Adipose tissue (tissue), 3 donors: ENCODE results near the gene NFATC4. TPM values are rescaled to one million over a fixed set of nuclear protein-coding genes. Genes with fewer than 3 reads are reported as not detected.

ENCODE experiments used
- H3K27ac ChIP-seq: one replicate; pipeline ENCODE4 v1.5.1; 2013; ENCODE audit warnings: low read depth, low read length
- WGBS, 3 donors: extraction: QIAGEN DNeasy Blood & Tissue Kit; methylation state at CpG; one replicate each; pipeline ENCODE4 v1.1.7; 2013; 5-methylcytosine and 5-hydroxymethylcytosine counted together
- polyA plus RNA-seq, 3 donors: library from polyadenylated mRNA; stranded (reverse); fragments of 200-250 nt; gene quantifications; one replicate each; pipeline ENCODE4 v1.2.3, GENCODE V29; 2013
- donor health status: healthy with polysubstance abuse.
- donor health status: Bipolar disorder and iron deficiency.
- donor health status: healthy.

NFATC4 gene
- polyA plus RNA-seq, 3 donors: 12.2 to 166 (median 39.6) TPM

DNA sequence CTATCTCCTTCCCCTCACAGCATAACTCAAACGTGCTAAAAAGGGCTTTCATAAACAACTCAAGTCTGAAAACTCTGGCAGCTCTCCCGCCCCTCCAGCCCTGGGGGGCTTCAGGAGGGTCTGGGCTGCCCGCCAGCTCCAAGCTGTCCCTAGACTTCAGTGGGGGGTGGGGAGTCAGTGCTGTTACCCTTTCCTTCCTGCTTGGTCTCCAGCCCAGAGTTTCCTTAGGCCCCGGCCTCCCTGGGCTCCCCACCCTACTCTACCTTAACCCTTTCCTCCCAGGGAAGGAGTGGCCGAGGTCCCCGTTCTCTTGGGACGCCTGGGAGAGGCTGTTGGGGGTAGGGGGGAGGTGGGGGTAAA lies 30.3 kb downstream of the NFATC4 start:
- WGBS, 3 donors: 12 to 45% (median 15%) methylated on average over 7 of the region's 7 CpGs
- no peak overlapping the region for H3K27ac ChIP-seq

DNA sequence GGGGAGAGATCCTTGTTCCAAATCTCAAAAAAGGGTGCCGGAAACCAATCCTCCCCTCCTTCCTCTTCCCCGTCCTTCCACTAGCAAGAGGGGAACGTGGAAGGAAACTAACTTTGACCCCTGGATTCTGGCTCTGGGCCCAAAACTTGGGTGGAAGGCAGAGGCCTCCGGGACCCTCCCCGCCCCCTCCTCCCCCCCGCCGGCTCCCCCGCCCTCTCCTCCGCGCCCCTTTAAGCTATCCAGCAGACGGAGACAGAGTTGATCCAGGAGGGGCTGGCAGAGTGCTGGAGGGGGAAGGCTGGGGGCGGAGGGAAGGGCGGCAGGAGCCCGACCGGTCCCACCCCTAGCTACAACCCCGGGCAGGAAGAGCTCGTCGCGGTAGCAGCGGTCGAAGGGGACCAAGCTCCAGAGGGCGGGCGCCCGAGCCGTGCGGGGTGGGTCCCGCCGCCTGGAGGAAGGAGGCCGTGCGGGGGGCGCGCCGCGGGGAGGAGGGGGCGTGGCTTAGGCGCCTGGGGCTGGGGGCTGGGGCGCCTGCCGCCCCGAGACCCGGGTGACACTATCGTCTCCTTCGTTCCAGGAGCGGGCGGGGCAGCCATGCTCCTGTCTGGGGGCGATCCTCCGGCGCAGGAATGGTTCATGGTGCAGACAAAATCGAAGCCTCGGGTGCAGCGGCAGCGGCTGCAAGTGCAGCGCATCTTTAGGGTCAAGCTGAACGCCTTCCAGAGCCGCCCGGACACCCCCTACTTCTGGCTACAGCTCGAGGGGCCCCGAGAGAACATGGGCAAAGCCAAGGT lies 30.9 kb downstream of the NFATC4 start, which contains the start of gene NYNRIN:
Gene NYNRIN (plus strand): TSS at position 351 of the 794 bp plus-strand sequence. CDS start 244 bp downstream, at position 595.
- WGBS, 3 donors: 1 to 5% (median 3%) methylated on average over 28 to 54 of the region's 57 CpGs

DNA sequence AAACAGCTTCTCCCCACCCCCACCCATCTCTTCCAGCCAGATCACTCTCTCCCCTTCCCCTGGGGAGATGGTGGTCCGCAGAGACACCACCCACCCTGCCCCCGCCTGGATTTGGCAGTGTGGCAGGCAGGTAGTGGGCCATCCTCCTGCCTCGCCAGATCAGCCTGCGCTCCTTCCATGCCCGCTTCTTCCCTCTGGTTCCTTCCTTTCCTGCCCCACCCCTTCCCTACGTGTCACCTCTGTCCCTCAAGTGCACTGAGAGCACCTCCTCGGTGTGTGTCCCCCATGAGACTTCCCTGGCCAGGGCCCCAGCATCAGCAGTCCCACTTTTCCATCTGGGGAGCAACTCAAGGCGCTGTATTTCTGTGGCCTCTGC lies 31.5 kb downstream of the NFATC4 start:
- peak overlapping the region; percentile 24 for H3K27ac ChIP-seq

More for the DNA sequence above, 30.9 kb downstream of the NFATC4 start, which contains the start of gene NYNRIN:
- H3K27ac ChIP-seq: peak within 1 kb of the TSS; percentile 24

DNA sequence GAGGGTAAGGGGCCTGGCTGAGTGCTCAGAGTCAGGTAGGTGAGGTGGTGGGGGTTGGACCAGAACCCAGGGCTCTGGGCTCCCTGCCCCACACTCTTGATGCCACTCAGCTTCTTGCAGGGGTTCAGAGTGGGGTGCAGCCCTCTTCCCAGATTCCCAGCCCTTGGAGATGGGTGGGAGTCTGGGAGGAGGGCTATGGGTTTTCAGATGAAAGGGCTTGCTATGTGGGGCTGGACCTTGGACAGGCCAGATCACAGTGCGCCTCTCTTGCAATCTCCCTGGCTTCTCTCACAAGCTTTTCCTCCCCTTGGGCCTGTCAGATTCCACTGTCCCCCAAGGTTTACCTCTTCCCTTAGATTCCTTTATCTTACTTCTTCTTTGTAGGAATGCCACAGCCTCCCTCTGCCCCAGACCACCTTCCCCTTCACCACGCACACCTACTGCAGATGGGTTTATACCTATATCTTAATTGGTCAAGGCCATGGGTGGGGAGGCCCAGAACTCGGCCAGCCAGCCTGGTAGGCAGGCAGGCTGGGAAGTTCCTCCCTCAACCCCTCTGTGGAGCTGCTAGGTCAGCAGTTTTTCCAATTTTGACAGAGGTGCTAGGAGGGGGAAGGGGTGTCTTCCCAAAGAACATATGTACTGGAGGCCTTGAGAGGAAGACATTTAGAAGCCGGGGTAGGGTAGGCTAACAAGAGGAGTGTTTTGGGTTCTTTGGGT lies 32.2 kb downstream of the NFATC4 start:
- WGBS, 3 donors: 51 to 55% (median 53%) methylated on average over 4 of the region's 4 CpGs
- no peak overlapping the region for H3K27ac ChIP-seq

More for the DNA sequence above, 31.5 kb downstream of the NFATC4 start:
- WGBS, 3 donors: 8 to 47% (median 9%) methylated on average over 8 of the region's 8 CpGs

DNA sequence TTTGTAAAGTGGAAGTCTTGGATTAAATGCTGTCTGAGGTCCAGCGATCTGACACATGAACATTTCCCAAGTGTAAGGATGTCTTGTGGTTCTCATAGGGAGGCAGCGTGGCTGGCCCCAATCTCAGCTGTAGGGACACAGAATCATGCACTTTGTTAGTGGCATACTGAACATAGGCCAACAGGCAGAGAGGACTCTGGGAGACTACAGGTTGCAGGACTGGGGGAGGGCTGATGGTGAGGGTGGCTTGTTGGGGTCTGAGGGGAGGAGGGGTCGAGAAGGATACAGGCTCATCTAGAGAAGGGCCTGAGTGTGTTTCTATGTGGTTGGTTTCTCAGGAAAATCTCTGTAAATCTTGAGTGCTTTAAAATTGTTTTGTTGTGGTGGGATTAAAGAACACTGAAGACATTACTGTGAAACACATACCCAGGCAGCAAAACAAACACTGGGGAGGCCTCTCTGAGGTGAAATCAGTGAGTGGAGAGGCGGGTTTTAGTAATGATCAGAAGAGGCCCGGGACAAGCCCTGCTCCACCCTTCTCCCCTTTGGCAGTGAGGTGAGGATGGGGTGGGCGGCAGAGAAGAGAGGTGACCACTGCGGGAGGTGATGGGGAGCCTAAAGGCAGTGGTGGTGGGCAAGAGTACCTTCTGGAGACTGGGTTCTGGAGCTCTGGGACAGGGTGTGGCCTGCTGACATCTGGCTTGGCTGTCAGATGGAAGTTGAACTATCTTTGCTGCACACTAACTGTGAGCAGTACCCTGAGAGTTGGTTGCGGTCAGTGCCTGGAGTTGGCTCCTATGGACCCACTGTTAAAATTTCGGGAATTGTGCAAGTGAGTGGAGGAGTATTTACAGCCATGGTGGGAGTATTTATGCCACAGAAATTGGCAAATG lies 34.1 kb downstream of the NFATC4 start:
- WGBS, 3 donors: 55 to 71% (median 58%) methylated on average over 9 of the region's 9 CpGs

DNA sequence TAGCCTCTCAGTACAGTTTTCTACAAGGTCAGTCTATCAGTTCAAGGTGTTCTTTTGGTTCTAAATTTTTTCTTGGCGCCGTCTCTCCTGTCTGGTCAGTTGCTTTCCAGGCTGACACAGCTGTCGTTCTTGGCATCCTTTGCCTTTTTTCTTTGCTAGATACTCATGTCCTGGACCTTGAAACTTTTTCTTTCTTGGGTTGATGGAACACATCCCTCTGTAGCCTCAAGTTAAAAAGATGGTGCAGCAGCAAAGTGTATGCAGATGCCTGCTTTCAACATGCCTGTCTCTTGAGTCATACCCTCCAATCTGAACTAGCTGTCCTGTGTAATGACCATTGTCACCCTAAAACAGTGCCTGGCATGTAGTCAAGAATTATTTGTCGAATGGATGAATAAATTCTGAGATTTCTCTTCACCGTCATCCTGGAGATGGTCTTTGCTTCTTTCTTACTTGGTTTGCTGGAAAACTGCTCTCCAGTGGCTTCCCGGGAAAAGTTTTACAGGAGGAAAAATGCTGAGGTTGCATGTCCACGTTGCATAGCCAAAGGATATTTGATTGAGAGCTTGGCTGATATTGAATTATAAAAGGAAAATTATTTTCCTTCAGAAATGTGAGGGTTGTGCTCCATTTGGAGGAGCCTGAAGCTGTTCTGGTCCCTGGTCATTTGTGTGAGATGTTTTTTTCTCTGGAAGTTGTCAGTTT lies 35.5 kb downstream of the NFATC4 start:
- 48 to 51% (median 50%) methylated on average over 7 of the region's 7 CpGs for WGBS, 3 donors
- no peak overlapping the region for H3K27ac ChIP-seq

More for the DNA sequence above, 34.1 kb downstream of the NFATC4 start:
- H3K27ac ChIP-seq: no peak overlapping the region

DNA sequence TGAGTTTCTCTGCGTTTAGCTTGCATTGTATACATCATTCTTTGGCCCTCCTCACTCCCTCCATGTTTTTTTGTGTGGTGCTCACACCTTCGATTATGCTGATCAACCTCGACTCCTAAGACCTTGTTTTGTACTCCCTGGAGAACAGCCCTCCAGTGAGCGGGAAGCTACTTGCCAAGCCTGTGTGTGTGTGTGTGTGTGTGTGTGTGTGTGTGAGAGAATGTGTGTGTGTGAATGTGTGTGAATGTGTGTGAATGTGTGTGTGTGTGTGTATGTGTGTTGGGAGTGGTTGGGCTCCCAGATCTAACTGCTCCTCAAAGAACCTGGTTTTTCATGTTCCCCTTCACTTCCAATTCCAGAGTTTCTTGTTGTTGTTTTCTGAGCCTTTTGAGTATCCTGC lies 36.8 kb downstream of the NFATC4 start:
- H3K27ac ChIP-seq: no peak overlapping the region
- WGBS, 3 donors: 66 to 77% (median 71%) methylated on average over 4 of the region's 4 CpGs

DNA sequence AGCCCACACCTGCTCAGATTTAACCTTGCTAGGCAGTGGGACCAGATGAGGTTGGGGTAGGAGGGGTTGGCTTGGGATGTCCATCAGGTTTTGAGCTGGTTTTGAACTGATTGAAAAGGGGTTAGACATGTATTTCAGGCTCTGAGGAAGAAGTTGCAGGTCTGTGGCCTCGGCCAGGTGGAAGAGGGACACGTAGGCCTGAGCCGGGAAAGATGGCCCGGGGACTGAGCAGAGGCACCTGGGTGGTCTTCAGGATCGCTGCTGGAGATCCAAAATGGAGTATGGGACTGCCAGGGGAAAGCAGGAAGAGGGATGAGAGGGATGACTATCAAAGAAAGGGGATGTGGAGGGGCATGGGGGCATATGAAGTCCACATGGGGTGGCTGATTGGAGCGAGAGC lies 38.4 kb downstream of the NFATC4 start:
- WGBS, 3 donors: 90 to 96% (median 96%) methylated on average over 6 of the region's 6 CpGs
- no peak overlapping the region for H3K27ac ChIP-seq

DNA sequence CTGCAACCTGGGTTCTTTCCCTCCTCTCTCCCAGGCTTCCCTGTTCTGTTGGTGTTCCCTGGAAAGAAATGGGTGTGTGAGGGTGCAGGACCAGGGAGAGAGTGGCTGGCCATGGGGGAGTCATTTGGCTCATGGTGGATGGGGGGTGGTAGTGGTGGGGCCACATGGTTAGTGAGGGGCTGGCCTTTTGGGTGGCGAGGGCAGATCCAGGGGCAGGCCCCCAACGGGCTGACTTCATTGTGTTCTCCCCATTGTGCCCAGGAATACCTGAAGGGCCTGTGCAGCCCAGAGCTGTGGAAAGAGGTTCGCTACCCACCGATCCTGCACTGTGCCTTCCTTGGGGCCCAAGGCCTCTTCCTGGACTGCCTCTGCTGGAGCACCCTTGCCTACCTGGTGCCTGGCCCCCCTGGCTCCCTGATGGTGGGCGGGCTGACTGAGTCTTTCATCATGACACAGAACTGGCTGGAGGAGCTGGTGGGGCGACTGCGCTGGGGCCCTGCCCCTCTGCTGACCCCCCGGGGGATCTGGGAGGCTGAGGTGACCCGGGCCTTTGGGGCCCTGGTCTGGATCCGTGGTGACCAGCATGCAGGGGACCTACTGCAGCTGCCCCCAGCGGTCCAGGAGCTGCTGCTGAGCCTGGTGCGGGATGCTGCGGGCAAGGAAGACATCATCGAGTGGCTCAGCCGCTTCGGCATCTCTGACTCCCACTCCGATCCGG lies 39.8 kb downstream of the NFATC4 start:
- 90 to 96% (median 94%) methylated on average over 18 of the region's 18 CpGs for WGBS, 3 donors
- H3K27ac ChIP-seq: no peak overlapping the region

DNA sequence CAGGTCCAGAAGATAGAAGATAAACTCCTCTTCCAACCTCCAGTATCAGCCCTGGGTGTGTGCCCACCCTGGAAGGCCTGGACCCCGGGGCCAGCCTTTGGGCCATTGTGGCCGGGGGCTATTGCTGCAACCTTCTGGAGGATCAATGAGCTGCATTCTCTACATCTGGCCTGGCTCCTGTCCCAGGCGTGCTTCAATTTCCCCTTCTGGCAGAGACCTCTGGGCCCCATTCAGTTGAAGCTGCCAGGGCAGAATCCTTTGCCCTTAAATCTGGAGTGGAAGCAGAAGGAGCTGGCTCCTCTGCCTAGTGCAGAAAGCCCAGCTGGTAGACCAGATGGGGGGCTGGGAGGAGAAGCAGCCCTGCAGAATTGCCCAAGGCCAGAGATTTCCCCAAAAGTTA lies 40.8 kb downstream of the NFATC4 start:
- WGBS, 3 donors: 31 to 75% (median 48%) methylated on average over 3 of the region's 3 CpGs
- H3K27ac ChIP-seq: no peak overlapping the region

DNA sequence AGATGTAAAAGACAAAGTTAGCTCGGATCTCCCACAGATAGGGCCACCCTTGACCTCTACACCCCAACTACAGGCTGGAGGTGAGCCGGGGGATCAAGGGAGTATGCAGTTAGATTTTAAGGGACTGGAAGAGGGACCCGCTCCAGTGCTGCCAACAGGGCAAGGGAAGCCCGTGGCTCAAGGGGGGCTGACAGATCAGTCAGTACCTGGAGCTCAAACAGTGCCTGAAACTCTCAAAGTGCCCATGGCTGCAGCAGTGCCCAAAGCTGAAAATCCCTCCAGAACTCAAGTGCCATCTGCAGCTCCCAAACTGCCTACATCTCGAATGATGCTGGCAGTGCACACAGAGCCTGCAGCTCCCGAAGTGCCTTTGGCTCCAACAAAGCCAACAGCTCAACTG lies 41.2 kb downstream of the NFATC4 start:
- WGBS, 3 donors: 83 to 93% (median 88%) methylated on average over 6 of the region's 6 CpGs

DNA sequence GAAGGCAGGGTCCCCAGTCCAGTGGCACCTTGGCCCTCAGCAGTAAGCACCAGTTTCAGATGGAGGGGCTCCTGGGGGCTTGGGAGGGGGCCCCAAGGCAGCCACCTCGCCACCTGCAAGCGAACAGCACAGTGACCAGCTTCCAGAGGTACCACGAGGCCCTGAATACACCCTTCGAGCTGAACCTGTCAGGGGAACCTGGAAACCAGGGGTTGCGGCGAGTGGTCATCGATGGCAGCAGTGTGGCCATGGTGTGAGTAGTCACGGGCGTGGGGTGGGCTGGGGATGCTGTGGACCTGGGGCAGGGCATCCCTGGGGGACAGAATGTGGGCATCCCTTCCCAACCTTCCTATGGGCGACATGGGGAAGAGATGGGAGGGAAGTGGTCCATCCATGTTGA lies 42.0 kb downstream of the NFATC4 start:
- no peak overlapping the region for H3K27ac ChIP-seq
- 94 to 96% (median 95%) methylated on average over 10 of the region's 10 CpGs for WGBS, 3 donors

More for the DNA sequence above, 41.2 kb downstream of the NFATC4 start:
- H3K27ac ChIP-seq: no peak overlapping the region

DNA sequence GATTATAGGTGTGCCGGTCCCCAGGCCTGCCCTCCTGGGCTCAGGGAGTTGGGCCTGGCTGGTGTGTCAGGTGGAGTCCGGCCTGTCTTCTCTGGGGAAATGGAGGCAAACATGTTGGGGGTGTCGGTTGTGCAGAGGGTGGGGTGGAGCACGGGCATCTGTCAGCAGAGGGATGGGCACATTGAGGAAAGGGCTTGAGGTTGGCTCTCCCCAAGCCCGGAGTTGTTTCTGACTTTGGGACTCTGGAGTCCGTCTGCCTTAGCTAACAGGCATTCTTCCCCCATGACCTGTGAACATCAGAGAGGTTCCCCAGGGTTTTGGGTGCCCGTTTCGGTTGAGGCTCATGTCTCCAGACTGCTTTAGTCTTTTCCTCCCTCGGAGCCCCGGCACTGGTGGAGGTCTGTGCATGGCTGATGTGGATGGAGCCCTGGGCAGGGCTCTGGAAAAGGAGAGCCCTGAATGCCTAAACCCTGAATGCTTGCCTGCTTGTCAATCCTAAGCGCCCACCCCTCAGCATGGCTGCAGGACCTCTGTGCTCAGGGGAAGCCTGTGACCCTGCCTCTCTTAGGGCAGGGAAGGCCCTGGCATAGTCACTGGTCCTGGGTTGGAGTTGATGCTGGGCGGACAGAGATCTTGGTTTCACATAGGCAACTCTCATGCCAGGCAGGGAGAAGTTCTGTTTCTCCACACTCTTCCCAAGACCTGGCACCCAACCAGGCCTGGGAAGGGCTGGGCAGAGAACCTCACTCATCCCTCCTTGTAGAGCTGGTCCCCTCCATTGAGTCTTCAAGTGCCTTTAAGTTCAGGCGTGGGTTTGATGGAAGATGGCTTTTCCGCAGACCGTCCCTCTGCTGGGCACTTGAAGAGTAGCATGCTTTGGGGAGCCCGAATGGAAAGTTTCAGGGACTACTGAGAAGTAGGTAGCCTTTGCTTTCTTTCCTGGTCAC lies 43.7 kb downstream of the NFATC4 start:
- H3K27ac ChIP-seq: no peak overlapping the region
- WGBS, 3 donors: 68 to 72% (median 70%) methylated on average over 16 of the region's 16 CpGs

DNA sequence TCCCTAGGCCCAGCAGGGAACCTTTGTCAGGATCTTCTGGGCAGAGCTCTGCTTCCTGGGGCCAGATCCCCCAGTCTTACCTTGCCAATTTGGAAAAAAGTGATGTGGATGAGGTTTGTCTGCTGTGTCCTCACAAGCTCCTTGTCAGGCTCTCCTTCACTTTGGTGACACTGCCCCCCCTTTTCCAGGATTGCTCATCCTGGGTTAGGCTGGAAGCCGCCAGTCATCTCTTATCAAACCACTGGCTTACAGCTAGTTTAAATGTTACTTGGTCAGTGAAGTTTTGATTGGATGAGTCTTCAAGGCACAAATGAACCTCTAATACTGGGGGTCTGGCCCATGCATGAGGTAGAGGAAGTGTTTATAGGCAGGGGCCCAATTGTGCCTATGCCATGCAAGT lies 46.1 kb downstream of the NFATC4 start:
- no peak overlapping the region for H3K27ac ChIP-seq
- 93 to 96% (median 95%) methylated on average over 1 of the region's 1 CpG for WGBS, 3 donors

DNA sequence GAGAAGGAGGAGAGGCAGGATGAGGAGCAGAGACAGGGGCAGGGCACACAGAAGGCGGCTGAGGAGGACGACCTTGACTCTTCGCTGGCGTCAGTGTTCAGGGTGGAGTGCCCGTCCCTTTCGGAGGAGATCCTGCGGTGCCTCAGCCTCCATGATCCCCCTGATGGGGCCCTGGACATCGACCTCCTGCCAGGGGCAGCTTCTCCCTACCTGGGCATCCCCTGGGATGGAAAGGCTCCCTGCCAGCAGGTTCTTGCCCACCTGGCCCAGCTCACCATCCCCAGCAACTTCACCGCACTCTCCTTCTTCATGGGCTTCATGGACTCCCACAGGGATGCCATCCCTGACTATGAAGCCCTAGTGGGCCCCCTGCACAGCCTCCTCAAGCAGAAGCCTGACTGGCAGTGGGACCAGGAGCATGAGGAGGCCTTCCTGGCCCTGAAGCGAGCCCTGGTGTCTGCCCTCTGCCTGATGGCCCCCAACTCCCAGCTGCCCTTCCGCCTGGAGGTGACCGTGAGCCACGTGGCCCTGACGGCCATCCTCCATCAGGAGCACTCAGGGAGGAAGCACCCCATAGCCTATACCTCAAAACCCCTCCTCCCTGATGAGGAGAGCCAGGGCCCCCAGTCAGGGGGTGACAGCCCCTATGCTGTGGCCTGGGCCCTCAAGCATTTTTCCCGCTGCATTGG lies 46.9 kb downstream of the NFATC4 start:
- WGBS, 3 donors: 85 to 92% (median 89%) methylated on average over 14 to 15 of the region's 15 CpGs
- H3K27ac ChIP-seq: no peak overlapping the region
